IMR-90 (cell line): ENCODE results near the gene TEX22. TPM values are rescaled to one million over a fixed set of nuclear protein-coding genes. Genes with fewer than 3 reads are reported as not detected.

ENCODE experiments used
- ATAC-seq: fragments of 200-7000 bp; cut with Tn5 transposase; 2 replicates; pipeline ENCODE4 v1.9.1; 2020; ENCODE audit warnings: low read depth, mild to moderate bottlenecking, moderate library complexity
- BruUV-seq: library from RNA; stranded (reverse); fragments of 400-500 nt; replicated peaks from 2 replicates; lab custom pipeline; 2021; lab: Mats Ljungman, UMichigan
- CTCF ChIA-PET: fragments of 300-600 bp; formaldehyde crosslinking; extraction: SDS; loops from one replicate; lab custom pipeline; 2021; ENCODE audit warnings: antibody characterized with exemption; lab: Yijun Ruan, JAX
- POLR2A ChIA-PET: fragments of 300-600 bp; sonication (Branson Sonifier 250); formaldehyde crosslinking; loops from one replicate; lab custom pipeline; 2022; ENCODE audit warnings: antibody characterized with exemption; ENCODE audit not compliant: unreplicated experiment; lab: Charles Lee
- DNase-seq: peaks from one replicate; pipeline ENCODE4 v3.0.0; 2013
- H2AFZ ChIP-seq: replicated peaks from 2 replicates; pipeline ENCODE3; 2013; ENCODE audit warnings: low read length, mild to moderate bottlenecking; ENCODE audit not compliant: poor library complexity
- H2AK5ac ChIP-seq: 2 replicates; pipeline ENCODE4 v1.6.1; 2013; ENCODE audit warnings: low read depth, low read length, inconsistent platforms
- H2AK9ac ChIP-seq: replicated peaks from 2 replicates; pipeline ENCODE3; 2013; ENCODE audit warnings: mild to moderate bottlenecking, low read depth, low read length, moderate library complexity; ENCODE audit not compliant: poor library complexity
- H2BK120ac ChIP-seq: 2 replicates; pipeline ENCODE4 v1.6.1; 2013; ENCODE audit warnings: low read depth, low read length, inconsistent platforms
- H2BK15ac ChIP-seq: 3 replicates; pipeline ENCODE4 v1.6.1; 2013; ENCODE audit warnings: low read depth, low read length, inconsistent platforms
- H2BK20ac ChIP-seq: 2 replicates; pipeline ENCODE4 v1.6.1; 2013; ENCODE audit warnings: low read depth, mild to moderate bottlenecking, inconsistent platforms, low read length, moderate library complexity
- H2BK5ac ChIP-seq: 2 replicates; pipeline ENCODE4 v1.6.1; 2013; ENCODE audit warnings: mild to moderate bottlenecking, low read depth, low read length, inconsistent platforms; ENCODE audit not compliant: poor library complexity, severe bottlenecking
- H3K14ac ChIP-seq: replicated peaks from 2 replicates; pipeline ENCODE4 v1.6.1; 2013; ENCODE audit warnings: low read depth, low read length, inconsistent platforms
- H3K18ac ChIP-seq: 2 replicates; pipeline ENCODE4 v1.6.1; 2013; ENCODE audit warnings: low read depth, low read length, control low read depth
- H3K23ac ChIP-seq: 2 replicates; pipeline ENCODE4 v1.6.1; 2013; ENCODE audit warnings: low read depth, low read length, inconsistent platforms
- H3K27ac ChIP-seq: 2 replicates; pipeline ENCODE4 v1.5.1; 2013; ENCODE audit warnings: mild to moderate bottlenecking, control low read depth, low read length; ENCODE audit not compliant: insufficient read depth
- H3K27me3 ChIP-seq: 2 replicates; pipeline ENCODE4 v1.6.1; 2013; ENCODE audit warnings: low read length; ENCODE audit not compliant: control insufficient read depth, insufficient read depth
- H3K36me3 ChIP-seq: 2 replicates; pipeline ENCODE4 v1.6.1; 2013; ENCODE audit warnings: low read length, mixed read lengths; ENCODE audit not compliant: control insufficient read depth, insufficient read depth
- H3K4ac ChIP-seq: 2 replicates; pipeline ENCODE4 v1.6.1; 2013; ENCODE audit warnings: low read depth, low read length, inconsistent platforms
- H3K4me1 ChIP-seq: 2 replicates; pipeline ENCODE4 v1.6.1; 2013; ENCODE audit warnings: low read length, mixed read lengths; ENCODE audit not compliant: control insufficient read depth, insufficient read depth
- H3K4me2 ChIP-seq: 2 replicates; pipeline ENCODE4 v1.6.1; 2013; ENCODE audit warnings: low read depth, mild to moderate bottlenecking, control low read depth, low read length, moderate library complexity
- H3K4me3 ChIP-seq: 2 replicates; pipeline ENCODE4 v1.5.1; 2013; ENCODE audit warnings: low read depth, mild to moderate bottlenecking, control low read depth, low read length, moderate library complexity; ENCODE audit not compliant: insufficient read depth
- H3K56ac ChIP-seq: 2 replicates; pipeline ENCODE4 v1.6.1; 2013; ENCODE audit warnings: low read length, inconsistent platforms; ENCODE audit not compliant: insufficient read depth; ENCODE audit errors: extremely low read depth
- H3K79me1 ChIP-seq, 2 experiments: 2 replicates each; pipeline ENCODE4 v1.6.1; 2013; ENCODE audit warnings: low read length in 2 of 2, inconsistent platforms in 1 of 2, low read depth in 1 of 2
- H3K9ac ChIP-seq: 2 replicates; pipeline ENCODE4 v1.6.1; 2013; ENCODE audit warnings: low read depth, low read length, control low read depth
- H3K9me1 ChIP-seq: 2 replicates; pipeline ENCODE4 v1.6.1; 2013; ENCODE audit warnings: low read length, inconsistent platforms; ENCODE audit not compliant: insufficient read depth
- H3K9me3 ChIP-seq: 2 replicates; pipeline ENCODE4 v1.6.1; 2013; ENCODE audit warnings: low read length; ENCODE audit not compliant: control insufficient read depth, insufficient read depth
- H4K20me1 ChIP-seq: 2 replicates; pipeline ENCODE4 v1.6.1; 2013; ENCODE audit warnings: low read length, inconsistent platforms; ENCODE audit not compliant: insufficient read depth
- H4K5ac ChIP-seq: 2 replicates; pipeline ENCODE4 v1.6.1; 2013; ENCODE audit warnings: mild to moderate bottlenecking, low read depth, low read length, control low read depth
- H4K8ac ChIP-seq, 2 experiments: 2 replicates each; pipeline ENCODE4 v1.6.1; 2013; ENCODE audit warnings: low read depth in 2 of 2, low read length in 2 of 2, control low read depth in 1 of 2, inconsistent platforms in 1 of 2
- H4K91ac ChIP-seq: 2 replicates; pipeline ENCODE4 v1.6.1; 2013; ENCODE audit warnings: low read depth, low read length, inconsistent platforms; ENCODE audit not compliant: insufficient read depth
- BHLHE40 ChIP-seq: fragments of 150-350 bp; IDR thresholded peaks from 2 replicates; pipeline ENCODE4 v1.6.1; 2016; ENCODE audit warnings: mild to moderate bottlenecking, low read depth, low read length
- CEBPB ChIP-seq: IDR thresholded peaks from 2 replicates; pipeline ENCODE4 v1.6.1; 2012; ENCODE audit warnings: low read depth, low read length, improper control_type of control experiment
- CHD1 ChIP-seq: IDR thresholded peaks from 2 replicates; pipeline ENCODE4 v1.6.1; 2012; ENCODE audit warnings: low read depth, low read length, improper control_type of control experiment
- FOS ChIP-seq: fragments of 150-350 bp; IDR thresholded peaks from 2 replicates; pipeline ENCODE4 v1.6.1; 2016; ENCODE audit warnings: low read depth, low read length
- MAFK ChIP-seq: IDR thresholded peaks from 2 replicates; pipeline ENCODE4 v1.6.1; 2012; ENCODE audit warnings: low read depth, low read length, improper control_type of control experiment
- MAZ ChIP-seq: IDR thresholded peaks from 2 replicates; pipeline ENCODE4 v1.6.1; 2012; ENCODE audit warnings: low read depth, mild to moderate bottlenecking, low read length, improper control_type of control experiment, moderate library complexity, borderline replicate concordance
- MXI1 ChIP-seq: IDR thresholded peaks from 2 replicates; pipeline ENCODE4 v1.6.1; 2012; ENCODE audit warnings: low read depth, mild to moderate bottlenecking, low read length, moderate library complexity, borderline replicate concordance
- NFE2L2 ChIP-seq: fragments of 150-350 bp; IDR thresholded peaks from 2 replicates; pipeline ENCODE4 v1.6.1; 2016; ENCODE audit warnings: low read depth, mild to moderate bottlenecking, low read length
- POLR2A ChIP-seq: IDR thresholded peaks from 2 replicates; pipeline ENCODE4 v1.6.1; 2012; ENCODE audit warnings: mild to moderate bottlenecking, low read depth, low read length
- RAD21 ChIP-seq: IDR thresholded peaks from 2 replicates; pipeline ENCODE4 v1.6.1; 2012; ENCODE audit warnings: low read length, improper control_type of control experiment
- SMC3 ChIP-seq: fragments of 150-350 bp; IDR thresholded peaks from 2 replicates; pipeline ENCODE4 v1.6.1; 2016; ENCODE audit warnings: low read depth, mild to moderate bottlenecking, antibody characterized with exemption, low read length, moderate library complexity
- WGBS, 2 experiments: methylation state at CpG; one replicate each; pipeline versions ENCODE4 v1.1.5 to v1.1.7; 2013; ENCODE audit warnings: missing lambda C conversion rate in 2 of 2; ENCODE audit not compliant: insufficient read length in 1 of 2; ENCODE audit errors: extremely low coverage in 2 of 2; 5-methylcytosine and 5-hydroxymethylcytosine counted together
- dilution Hi-C: fragments of 300-500 bp; cut with HindIII; formaldehyde crosslinking; loops from one replicate; pipeline ENCODE4 v1.14.3; 2018; ENCODE audit warnings: low sequenced_read_pairs; ENCODE audit not compliant: unreplicated experiment
- in situ Hi-C: fragments of 300-500 bp; cut with MboI; formaldehyde crosslinking; loops from 3 replicates; pipeline ENCODE4 v1.14.3; 2019; ENCODE audit warnings: low sequenced_read_pairs, inconsistent platforms, mixed read lengths
- intact Hi-C: fragments of 100-400 bp; cut with micrococcal nuclease; formaldehyde crosslinking; loops from 2 replicates; pipeline ENCODE4 v1.10.0; 2022
- polyA plus RNA-seq, 3 experiments: library from polyadenylated mRNA; depleted of rRNA; stranded (reverse); fragments of >200 nt; gene quantifications; 2 replicates each; pipeline ENCODE4 v1.2.3, GENCODE V29; 2012; ENCODE audit warnings: low replicate concordance in 1 of 3
- total RNA-seq: library from RNA; depleted of rRNA; stranded (reverse); fragments of >200 nt; gene quantifications from 2 replicates; pipeline ENCODE4 v1.2.3, GENCODE V29; 2012
- TF ChIP-seq, protein P1 (sequence below): conservative IDR thresholded peaks from 2 replicates; pipeline ENCODE4 v1.5.1; 2012; ENCODE audit warnings: mild to moderate bottlenecking, low read depth, low read length, improper control_type of control experiment
- TF ChIP-seq, protein P2 (sequence below): fragments of 150-350 bp; IDR thresholded peaks from 2 replicates; pipeline ENCODE4 v1.6.1; 2016; ENCODE audit warnings: low read depth, mild to moderate bottlenecking, low read length, moderate library complexity, borderline replicate concordance
- TF ChIP-seq, protein P3 (sequence below): fragments of 150-350 bp; IDR thresholded peaks from 2 replicates; pipeline ENCODE4 v1.6.1; 2017; ENCODE audit warnings: mild to moderate bottlenecking, antibody characterized with exemption, low read length, low read depth

TEX22 gene
- total and polyA plus RNA-seq, 2 of the 4 experiments (the other 2 are of a cell fraction), result 0.10 to 0.18 TPM

DNA sequence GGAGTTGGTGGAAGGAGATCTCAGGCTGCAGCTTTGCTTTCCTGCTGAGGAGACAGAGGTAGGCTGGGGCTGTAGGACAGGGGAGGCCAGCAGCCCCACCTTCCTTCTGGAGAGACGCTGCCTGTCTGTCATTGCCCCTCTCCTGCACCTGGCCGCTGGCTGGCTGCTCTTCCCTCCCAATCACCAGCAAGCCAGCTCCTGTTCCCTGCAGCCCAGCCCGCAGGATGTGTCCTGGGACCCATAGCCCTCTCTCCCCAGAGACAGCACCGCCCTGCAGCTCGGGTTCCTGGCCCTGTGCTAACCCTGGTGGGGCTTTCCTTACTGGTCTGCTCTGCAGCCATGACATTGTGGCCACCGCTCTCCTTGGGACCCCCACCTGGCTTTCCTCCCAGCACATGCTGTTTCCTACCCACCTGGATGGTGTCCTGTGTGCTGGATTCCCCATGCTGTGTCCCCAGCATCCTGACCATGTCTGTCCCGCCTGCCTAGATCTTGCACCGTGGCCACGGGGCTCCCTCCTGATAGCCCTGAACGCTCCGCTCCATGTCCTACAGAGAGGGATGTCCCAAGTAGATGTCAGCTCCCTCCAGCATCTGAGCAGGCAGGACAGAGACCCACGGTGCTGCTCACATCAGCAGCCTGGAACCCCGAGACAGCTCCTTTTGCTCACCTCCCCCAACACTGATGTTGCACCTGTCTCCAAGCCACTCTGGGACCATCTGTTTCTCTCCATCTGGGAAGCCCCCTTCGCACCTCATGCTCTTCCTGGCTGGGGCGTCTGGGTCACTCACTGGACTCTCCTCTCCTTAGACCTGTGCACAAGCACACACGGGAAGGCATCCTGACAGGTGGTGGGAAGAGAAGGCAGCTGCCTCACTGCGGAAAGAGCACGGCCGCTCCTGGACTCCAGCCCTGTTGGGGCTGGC, 20.2 kb downstream of the TEX22 start:
- Histone ChIP-seq H2AK9ac (peak overlapping the region; percentile 99), H4K5ac (peak overlapping the region; percentile 85), H2BK20ac (no peak overlapping the region), H4K91ac (no peak overlapping the region; the same call in 1 of the 2 replicates), H3K4me3 (peak overlapping the region; percentile 87), H4K8ac (peak overlapping the region; percentile 69 to 99; a peak in 2 of 4 replicates), H3K27me3 (no peaks in the 10 kb centered on the region), H2AFZ (peak overlapping the region; percentile 99), H3K4me1 (peaks cover 18% of the 10 kb centered on the region), H3K4me2 (peak overlapping the region; percentile 91), H3K18ac (no peak overlapping the region), H3K4ac (peak overlapping the region; percentile 95; the same call in 1 of the 2 replicates), H3K23ac (peak overlapping the region; percentile 94; the same call in 1 of the 2 replicates), H3K36me3 (peaks cover 3% of the 10 kb centered on the region; the same call in 1 of the 2 replicates), H3K79me1 (peaks cover 4 to 36% of the 10 kb centered on the region in 2 experiments; a peak in 3 of 4 replicates), H2AK5ac (peak overlapping the region; percentile 94), H2BK15ac (no peak overlapping the region), H3K56ac (no peak overlapping the region), H3K9me3 (no peaks in the 10 kb centered on the region), H4K20me1 (peaks cover 19% of the 10 kb centered on the region), H3K9me1 (peaks cover 10% of the 10 kb centered on the region; the same call in 1 of the 2 replicates), H2BK5ac (peak overlapping the region; percentile 85), H2BK120ac (no peak overlapping the region), H3K27ac (no peak overlapping the region; the same call in 1 of the 2 replicates), H3K14ac (peak overlapping the region; percentile 96; the same call in 1 of the 2 replicates), H3K9ac (peak overlapping the region; percentile 83)
- CTCF ChIA-PET, result no interaction called here
- BruUV-seq, result no TSS peak
- POLR2A ChIA-PET, result no interaction called here
- ATAC-seq, result no peak
- dilution Hi-C loops (no loop called here), in situ Hi-C loops (no loop called here), intact Hi-C loops (no loop called here)
- WGBS, 2 experiments, result 83% methylated on average over 9 of the region's 19 CpGs; no CpG with 5 or more reads in 1 of the 2 experiments
- no peak for DNase-seq
- TF ChIP-seq RAD21 (no peak), MAFK (no peak), POLR2A (no peak), CHD1 (no peak), SMC3 (no peak), BHLHE40 (no peak), NFE2L2 (no peak), MXI1 (no peak), CEBPB (no peak), MAZ (no peak), FOS (no peak)
- TF ChIP-seq, protein P1, sequence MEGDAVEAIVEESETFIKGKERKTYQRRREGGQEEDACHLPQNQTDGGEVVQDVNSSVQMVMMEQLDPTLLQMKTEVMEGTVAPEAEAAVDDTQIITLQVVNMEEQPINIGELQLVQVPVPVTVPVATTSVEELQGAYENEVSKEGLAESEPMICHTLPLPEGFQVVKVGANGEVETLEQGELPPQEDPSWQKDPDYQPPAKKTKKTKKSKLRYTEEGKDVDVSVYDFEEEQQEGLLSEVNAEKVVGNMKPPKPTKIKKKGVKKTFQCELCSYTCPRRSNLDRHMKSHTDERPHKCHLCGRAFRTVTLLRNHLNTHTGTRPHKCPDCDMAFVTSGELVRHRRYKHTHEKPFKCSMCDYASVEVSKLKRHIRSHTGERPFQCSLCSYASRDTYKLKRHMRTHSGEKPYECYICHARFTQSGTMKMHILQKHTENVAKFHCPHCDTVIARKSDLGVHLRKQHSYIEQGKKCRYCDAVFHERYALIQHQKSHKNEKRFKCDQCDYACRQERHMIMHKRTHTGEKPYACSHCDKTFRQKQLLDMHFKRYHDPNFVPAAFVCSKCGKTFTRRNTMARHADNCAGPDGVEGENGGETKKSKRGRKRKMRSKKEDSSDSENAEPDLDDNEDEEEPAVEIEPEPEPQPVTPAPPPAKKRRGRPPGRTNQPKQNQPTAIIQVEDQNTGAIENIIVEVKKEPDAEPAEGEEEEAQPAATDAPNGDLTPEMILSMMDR, result no peak
- TF ChIP-seq, protein P2, sequence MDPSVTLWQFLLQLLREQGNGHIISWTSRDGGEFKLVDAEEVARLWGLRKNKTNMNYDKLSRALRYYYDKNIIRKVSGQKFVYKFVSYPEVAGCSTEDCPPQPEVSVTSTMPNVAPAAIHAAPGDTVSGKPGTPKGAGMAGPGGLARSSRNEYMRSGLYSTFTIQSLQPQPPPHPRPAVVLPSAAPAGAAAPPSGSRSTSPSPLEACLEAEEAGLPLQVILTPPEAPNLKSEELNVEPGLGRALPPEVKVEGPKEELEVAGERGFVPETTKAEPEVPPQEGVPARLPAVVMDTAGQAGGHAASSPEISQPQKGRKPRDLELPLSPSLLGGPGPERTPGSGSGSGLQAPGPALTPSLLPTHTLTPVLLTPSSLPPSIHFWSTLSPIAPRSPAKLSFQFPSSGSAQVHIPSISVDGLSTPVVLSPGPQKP, result no peak
- TF ChIP-seq, protein P3, sequence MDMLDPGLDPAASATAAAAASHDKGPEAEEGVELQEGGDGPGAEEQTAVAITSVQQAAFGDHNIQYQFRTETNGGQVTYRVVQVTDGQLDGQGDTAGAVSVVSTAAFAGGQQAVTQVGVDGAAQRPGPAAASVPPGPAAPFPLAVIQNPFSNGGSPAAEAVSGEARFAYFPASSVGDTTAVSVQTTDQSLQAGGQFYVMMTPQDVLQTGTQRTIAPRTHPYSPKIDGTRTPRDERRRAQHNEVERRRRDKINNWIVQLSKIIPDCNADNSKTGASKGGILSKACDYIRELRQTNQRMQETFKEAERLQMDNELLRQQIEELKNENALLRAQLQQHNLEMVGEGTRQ, result no peak
